Thyroid gland (tissue), 4 donors: Measurements from ENCODE around the gene PKP4.

ENCODE experiments used
- POLR2A ChIP-seq, 2 donors: fragments of 450-650 bp; IDR thresholded peaks; one replicate each; pipeline ENCODE4 v1.6.1; 2017; ENCODE audit warnings: antibody characterized with exemption in 2 of 2, mild to moderate bottlenecking in 2 of 2, moderate library complexity in 1 of 2
- TF ChIP-seq, protein P1 (sequence below), 6 experiments: fragments of 200-600 bp in 3 of 6; fragments of 450-650 bp in 3 of 6; sonication (generic) in 3 of 6; IDR thresholded peaks; one replicate each; pipeline ENCODE4 v1.5.1; 2016 to 2019; ENCODE audit warnings: antibody characterized with exemption in 6 of 6, mild to moderate bottlenecking in 2 of 6, inconsistent platforms in 1 of 6, moderate library complexity in 1 of 6

DNA sequence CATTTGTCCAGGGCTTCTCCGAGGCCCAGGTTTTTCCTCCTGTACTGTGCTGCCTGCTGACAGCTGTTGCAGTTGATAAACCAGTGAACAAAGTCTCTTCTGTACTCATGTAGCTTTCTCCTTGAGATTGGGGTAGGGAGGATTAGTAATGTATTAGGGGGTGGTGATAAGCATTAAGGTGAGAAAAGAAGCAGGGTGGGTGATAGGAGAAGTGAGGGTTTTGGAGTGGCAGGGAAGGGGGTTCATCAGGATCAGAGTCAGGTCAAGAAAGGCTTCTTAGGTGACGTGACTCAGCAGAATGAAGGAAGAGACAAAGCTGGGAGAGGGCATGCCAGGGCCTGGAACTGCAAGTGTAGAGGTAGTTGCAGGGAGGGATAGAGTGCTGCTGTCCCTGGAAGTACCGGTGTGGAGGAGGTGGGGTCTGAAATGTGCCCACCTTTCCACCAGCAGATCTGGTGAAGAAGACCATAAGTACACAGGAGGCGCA lies 48.7 kb downstream of the PKP4 start:
- TF ChIP-seq, protein P1, sequence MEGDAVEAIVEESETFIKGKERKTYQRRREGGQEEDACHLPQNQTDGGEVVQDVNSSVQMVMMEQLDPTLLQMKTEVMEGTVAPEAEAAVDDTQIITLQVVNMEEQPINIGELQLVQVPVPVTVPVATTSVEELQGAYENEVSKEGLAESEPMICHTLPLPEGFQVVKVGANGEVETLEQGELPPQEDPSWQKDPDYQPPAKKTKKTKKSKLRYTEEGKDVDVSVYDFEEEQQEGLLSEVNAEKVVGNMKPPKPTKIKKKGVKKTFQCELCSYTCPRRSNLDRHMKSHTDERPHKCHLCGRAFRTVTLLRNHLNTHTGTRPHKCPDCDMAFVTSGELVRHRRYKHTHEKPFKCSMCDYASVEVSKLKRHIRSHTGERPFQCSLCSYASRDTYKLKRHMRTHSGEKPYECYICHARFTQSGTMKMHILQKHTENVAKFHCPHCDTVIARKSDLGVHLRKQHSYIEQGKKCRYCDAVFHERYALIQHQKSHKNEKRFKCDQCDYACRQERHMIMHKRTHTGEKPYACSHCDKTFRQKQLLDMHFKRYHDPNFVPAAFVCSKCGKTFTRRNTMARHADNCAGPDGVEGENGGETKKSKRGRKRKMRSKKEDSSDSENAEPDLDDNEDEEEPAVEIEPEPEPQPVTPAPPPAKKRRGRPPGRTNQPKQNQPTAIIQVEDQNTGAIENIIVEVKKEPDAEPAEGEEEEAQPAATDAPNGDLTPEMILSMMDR (IDR thresholded peaks at IDR 0.05): no peak
- TF ChIP-seq POLR2A (IDR thresholded peaks at IDR 0.05): no peak
